Neuronal stem cell (in vitro differentiated cells): ENCODE data around the gene FDXR.
A peak's percentile ranks its signal among the peaks of the same experiment; 100 is the strongest.

ENCODE experiments used
- DNase-seq: peaks from one replicate; pipeline ENCODE4 v3.0.0-alpha.2; 2013; ENCODE audit warnings: low spot score
- H2AFZ ChIP-seq: one replicate; pipeline ENCODE4 v1.6.1; 2013; ENCODE audit warnings: mild to moderate bottlenecking, low read length, inconsistent platforms
- H2AK5ac ChIP-seq: 2 replicates; pipeline ENCODE4 v1.6.1; 2013; ENCODE audit warnings: low read depth, mild to moderate bottlenecking, inconsistent platforms, low read length, moderate library complexity, mixed read lengths
- H2BK120ac ChIP-seq: 2 replicates; pipeline ENCODE4 v1.6.1; 2013; ENCODE audit warnings: low read depth, mild to moderate bottlenecking, inconsistent platforms, low read length, moderate library complexity, mixed read lengths
- H2BK12ac ChIP-seq: one replicate; pipeline ENCODE4 v1.6.1; 2013; ENCODE audit warnings: low read length, inconsistent platforms
- H2BK15ac ChIP-seq: 2 replicates; pipeline ENCODE4 v1.6.1; 2013; ENCODE audit warnings: mild to moderate bottlenecking, low read length, inconsistent platforms, mixed read lengths
- H2BK5ac ChIP-seq: one replicate; pipeline ENCODE4 v1.6.1; 2013; ENCODE audit warnings: inconsistent platforms, mild to moderate bottlenecking, low read length, moderate library complexity
- H3K14ac ChIP-seq: one replicate; pipeline ENCODE4 v1.6.1; 2013; ENCODE audit warnings: low read length, inconsistent platforms
- H3K18ac ChIP-seq: 2 replicates; pipeline ENCODE4 v1.6.1; 2013; ENCODE audit warnings: low read length, inconsistent platforms
- H3K23ac ChIP-seq: 2 replicates; pipeline ENCODE4 v1.6.1; 2013; ENCODE audit warnings: low read depth, mild to moderate bottlenecking, mixed read lengths, low read length, inconsistent platforms; ENCODE audit not compliant: poor library complexity
- H3K27ac ChIP-seq: replicated peaks from 3 replicates; pipeline ENCODE4 v1.5.1; 2013; ENCODE audit warnings: low read length, inconsistent platforms
- H3K27me3 ChIP-seq, 3 experiments: 2 replicates each; pipeline ENCODE4 v1.6.1; 2013; ENCODE audit warnings: low read length in 3 of 3, mild to moderate bottlenecking in 2 of 3, inconsistent platforms in 1 of 3, low read depth in 1 of 3, mixed read lengths in 1 of 3, moderate library complexity in 1 of 3; ENCODE audit not compliant: control insufficient read depth in 3 of 3, insufficient read depth in 3 of 3
- H3K36me3 ChIP-seq, 2 donors: replicated peaks in 1 of 2; 2 replicates each; pipeline ENCODE4 v1.6.1; 2013; ENCODE audit warnings: low read length in 2 of 2; ENCODE audit not compliant: control insufficient read depth in 2 of 2, insufficient read depth in 2 of 2
- H3K4ac ChIP-seq: 2 replicates; pipeline ENCODE4 v1.6.1; 2013; ENCODE audit warnings: inconsistent platforms, mild to moderate bottlenecking, low read length, moderate library complexity
- H3K4me1 ChIP-seq, 2 donors: 1 replicate in 1 of 2; 2 replicates in 1 of 2; pipeline ENCODE4 v1.6.1; 2013; ENCODE audit warnings: low read length in 2 of 2, low read depth in 1 of 2; ENCODE audit not compliant: control insufficient read depth in 2 of 2, insufficient read depth in 1 of 2
- H3K4me2 ChIP-seq: one replicate; pipeline ENCODE4 v1.6.1; 2013; ENCODE audit warnings: mild to moderate bottlenecking, low read length, inconsistent platforms; ENCODE audit not compliant: insufficient read depth, poor library complexity, severe bottlenecking
- H3K4me3 ChIP-seq, 2 donors: 2 replicates each; pipeline ENCODE4 v1.5.1; 2013; ENCODE audit warnings: low read length in 2 of 2, mild to moderate bottlenecking in 2 of 2, inconsistent platforms in 1 of 2, moderate library complexity in 1 of 2
- H3K79me1 ChIP-seq: one replicate; pipeline ENCODE4 v1.6.1; 2013; ENCODE audit warnings: low read depth, mild to moderate bottlenecking, inconsistent platforms, low read length, moderate library complexity
- H3K9ac ChIP-seq: one replicate; pipeline ENCODE4 v1.6.1; 2013; ENCODE audit warnings: mild to moderate bottlenecking, low read depth, low read length, inconsistent platforms; ENCODE audit not compliant: poor library complexity
- H3K9me3 ChIP-seq, 2 donors: replicated peaks in 1 of 2; 2 replicates each; pipeline versions ENCODE3 to v1.6.1; 2013; ENCODE audit warnings: low read length in 2 of 2, mild to moderate bottlenecking in 2 of 2, inconsistent platforms in 1 of 2, low read depth in 1 of 2, mixed read lengths in 1 of 2, moderate library complexity in 1 of 2; ENCODE audit not compliant: control insufficient read depth in 2 of 2, insufficient read depth in 1 of 2
- H4K8ac ChIP-seq: one replicate; pipeline ENCODE4 v1.6.1; 2013; ENCODE audit warnings: low read depth, mild to moderate bottlenecking, inconsistent platforms, low read length, moderate library complexity
- H4K91ac ChIP-seq: one replicate; pipeline ENCODE4 v1.6.1; 2013; ENCODE audit warnings: low read length, low read depth, mild to moderate bottlenecking, inconsistent platforms; ENCODE audit not compliant: poor library complexity
- WGBS, 2 donors: extraction: QIAGEN DNeasy Blood & Tissue Kit; methylation state at CpG; one replicate each; pipeline ENCODE4 v1.1.7; 2013; ENCODE audit warnings: missing lambda C conversion rate in 2 of 2, mixed read lengths in 1 of 2; ENCODE audit not compliant: insufficient read length in 2 of 2, insufficient replicate concordance in 1 of 2; ENCODE audit errors: extremely low coverage in 2 of 2; 5-methylcytosine and 5-hydroxymethylcytosine counted together

Gene FDXR

GRCh38 chr17:74822335-74822938, 50.4 kb downstream of the FDXR start:
- Histone ChIP-seq H4K8ac (no peak overlapping the region), H3K18ac (no peak overlapping the region), H3K23ac (no peak overlapping the region), H2BK5ac (no peak overlapping the region), H2AFZ (no peak overlapping the region), H3K79me1 (peaks cover 1% of the 10 kb centered on the region), H3K9me3 (peaks cover 0 to 3% of the 10 kb centered on the region in 2 donors), H3K36me3 (peaks cover 12 to 13% of the 10 kb centered on the region in 2 donors), H3K4me1 (peaks cover 0 to 3% of the 10 kb centered on the region in 2 donors), H2AK5ac (no peak overlapping the region), H4K91ac (no peak overlapping the region), H2BK120ac (no peak overlapping the region), H3K27ac (no peak overlapping the region), H3K4me3 (no peak overlapping the region), H3K14ac (no peak overlapping the region), H3K27me3 (no peaks in the 10 kb centered on the region), H2BK12ac (no peak overlapping the region), H3K9ac (no peak overlapping the region), H3K4ac (no peak overlapping the region), H3K4me2 (no peak overlapping the region), H2BK15ac (no peak overlapping the region)
- DNase-seq: no peak
- WGBS, 2 donors: no CpG with 5 or more reads among the region's 15 CpGs

- Histone ChIP-seq H3K9me3 (peaks cover 0 to 3% of the 10 kb centered on the region in 2 donors), H3K9ac (peak overlapping the region; percentile 13), H2AK5ac (no peak overlapping the region), H4K91ac (no peak overlapping the region), H2BK12ac (no peak overlapping the region), H3K4me1 (peaks cover 0 to 5% of the 10 kb centered on the region in 2 donors), H3K79me1 (peaks cover 1% of the 10 kb centered on the region), H3K27me3 (no peaks in the 10 kb centered on the region), H2BK15ac (no peak overlapping the region), H3K4me3 (no peak overlapping the region), H2BK5ac (no peak overlapping the region), H3K14ac (no peak overlapping the region), H2AFZ (no peak overlapping the region), H3K27ac (no peak overlapping the region), H3K4me2 (no peak overlapping the region), H2BK120ac (peak overlapping the region; percentile 42), H3K4ac (no peak overlapping the region), H3K23ac (no peak overlapping the region), H4K8ac (no peak overlapping the region), H3K36me3 (peaks cover 12 to 18% of the 10 kb centered on the region in 2 donors), H3K18ac (no peak overlapping the region)
- no peak for DNase-seq
- WGBS, 2 donors: no CpG with 5 or more reads among the region's 13 CpGs
These were observed 51.0 kb downstream of the FDXR start for GRCh38 chr17:74821655-74822334.

GRCh38 chr17:74819801-74820436, 52.9 kb downstream of the FDXR start:
- no peak for DNase-seq
- Histone ChIP-seq H3K9me3 (peaks cover 0 to 4% of the 10 kb centered on the region in 2 donors), H3K14ac (no peak overlapping the region), H2BK12ac (no peak overlapping the region), H3K4me2 (no peak overlapping the region), H3K9ac (no peak overlapping the region), H3K4ac (no peak overlapping the region), H3K79me1 (peaks cover 1% of the 10 kb centered on the region), H4K91ac (no peak overlapping the region), H3K27ac (no peak overlapping the region), H2BK15ac (no peak overlapping the region), H3K18ac (no peak overlapping the region), H3K23ac (peak overlapping the region; percentile 45), H2BK120ac (no peak overlapping the region), H2BK5ac (no peak overlapping the region), H3K27me3 (no peaks in the 10 kb centered on the region), H2AFZ (no peak overlapping the region), H2AK5ac (no peak overlapping the region), H4K8ac (no peak overlapping the region), H3K4me3 (no peak overlapping the region), H3K4me1 (peaks cover 0 to 9% of the 10 kb centered on the region in 2 donors), H3K36me3 (peaks cover 11 to 13% of the 10 kb centered on the region in 2 donors)
- no CpG with 5 or more reads among the region's 16 CpGs for WGBS, 2 donors

GRCh38 chr17:74818291-74818938, 54.4 kb downstream of the FDXR start:
- no peak overlapping the region for H4K8ac ChIP-seq
- H3K4me2 ChIP-seq: no peak overlapping the region
- H3K36me3 ChIP-seq: peaks cover 11 to 15% of the 10 kb centered on the region in 2 donors
- H2BK5ac ChIP-seq: peak overlapping the region; percentile 28
- H3K4me3 ChIP-seq: no peak overlapping the region
- H3K9ac ChIP-seq: no peak overlapping the region
- no peak overlapping the region for H3K14ac ChIP-seq
- no peak overlapping the region for H2AK5ac ChIP-seq
- no peak overlapping the region for H2BK15ac ChIP-seq
- no peak overlapping the region for H4K91ac ChIP-seq
- H3K79me1 ChIP-seq: no peaks in the 10 kb centered on the region
- no peak overlapping the region for H2AFZ ChIP-seq
- DNase-seq: no peak
- H3K4ac ChIP-seq: no peak overlapping the region
- no peak overlapping the region for H3K27ac ChIP-seq
- peaks cover 0 to 4% of the 10 kb centered on the region in 2 donors for H3K9me3 ChIP-seq
- no peaks in the 10 kb centered on the region for H3K27me3 ChIP-seq
- no peak overlapping the region for H2BK12ac ChIP-seq
- H3K18ac ChIP-seq: no peak overlapping the region
- H3K4me1 ChIP-seq: peaks cover 0 to 9% of the 10 kb centered on the region in 2 donors
- WGBS, 2 donors: no CpG with 5 or more reads among the region's 16 CpGs
- H2BK120ac ChIP-seq: no peak overlapping the region
- H3K23ac ChIP-seq: no peak overlapping the region
